Endothelial cell (in vitro differentiated cells): Measurements from ENCODE around the gene GK2. TPM values are rescaled to one million over a fixed set of nuclear protein-coding genes. Genes with fewer than 3 reads are reported as not detected.

Experiments used
- DNase-seq: peaks from one replicate; pipeline ENCODE4 v3.0.0; 2021; ENCODE audit warnings: low spot score
- H3K27ac Mint-ChIP-seq: one replicate; pipeline ENCODE4 v1.8.0; 2021; ENCODE audit warnings: mixed read lengths, inconsistent platforms; ENCODE audit not compliant: unreplicated experiment
- H3K27me3 Mint-ChIP-seq: one replicate; pipeline ENCODE4 v1.8.0; 2021; ENCODE audit warnings: mild to moderate bottlenecking, moderate library complexity, mixed read lengths, inconsistent platforms; ENCODE audit not compliant: unreplicated experiment
- H3K36me3 Mint-ChIP-seq: one replicate; pipeline ENCODE4 v1.8.0; 2021; ENCODE audit warnings: mild to moderate bottlenecking, low read depth, mixed read lengths, inconsistent platforms; ENCODE audit not compliant: unreplicated experiment
- H3K4me1 Mint-ChIP-seq: one replicate; pipeline ENCODE4 v1.8.0; 2021; ENCODE audit warnings: mild to moderate bottlenecking, mixed read lengths, inconsistent platforms; ENCODE audit not compliant: unreplicated experiment
- H3K4me3 Mint-ChIP-seq: one replicate; pipeline ENCODE4 v1.8.0; 2021; ENCODE audit warnings: mild to moderate bottlenecking, mixed read lengths, inconsistent platforms; ENCODE audit not compliant: unreplicated experiment
- H3K9me3 Mint-ChIP-seq: one replicate; pipeline ENCODE4 v1.8.0; 2021; ENCODE audit warnings: mixed read lengths, inconsistent platforms; ENCODE audit not compliant: unreplicated experiment
- long read RNA-seq: library from polyadenylated mRNA; unstranded; transcript quantifications from one replicate; pipeline ENCODE4 v2.0.0, GENCODE V29; 2020; ENCODE audit not compliant: unreplicated experiment
- total RNA-seq: library from RNA; stranded (reverse); fragmentation: NEBNext Ultra II Directional; extraction: Animal tissue kit (Norgen Biotek cat#: 25700); gene quantifications from one replicate; pipeline ENCODE4 v1.2.1, GENCODE V29; 2021; ENCODE audit not compliant: unreplicated experiment
- TF ChIP-seq, protein P1 (sequence below): fragments of 200-600 bp; sonication (generic); IDR thresholded peaks from one replicate; pipeline ENCODE4 v1.5.0; 2021; ENCODE audit warnings: antibody characterized with exemption; ENCODE audit not compliant: unreplicated experiment

Gene GK2
- total RNA-seq: not detected
- long read RNA-seq: 0 reads

DNA sequence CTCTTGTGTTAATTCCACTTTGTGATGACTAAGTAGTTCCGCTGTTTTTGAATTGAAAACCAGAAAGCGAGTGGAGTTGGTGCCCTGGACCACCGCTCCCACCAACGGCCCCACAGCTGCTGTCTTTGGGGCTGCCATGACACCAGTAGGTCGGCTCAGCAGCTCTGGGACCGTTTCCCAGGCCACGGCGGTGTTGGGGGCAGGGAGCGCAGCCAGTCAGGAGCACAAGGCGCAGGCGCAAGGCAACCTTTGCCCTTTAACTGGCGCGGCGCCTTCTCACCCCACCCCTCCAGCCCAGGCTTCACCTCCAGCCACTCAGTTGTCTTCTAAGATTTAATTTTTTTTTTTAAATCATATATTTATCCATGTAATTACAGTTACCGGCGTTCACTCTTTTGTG, at the start of gene GK2:
Gene GK2, minus strand, starts transcription at position 166 of the 400 bp plus-strand sequence. Its CDS starts 28 bp downstream, at position 138.
- H3K4me3 Mint-ChIP-seq: no peak within 1 kb of the TSS
- no peak within 1 kb of the TSS for H3K27ac Mint-ChIP-seq
- TF ChIP-seq, protein P1, sequence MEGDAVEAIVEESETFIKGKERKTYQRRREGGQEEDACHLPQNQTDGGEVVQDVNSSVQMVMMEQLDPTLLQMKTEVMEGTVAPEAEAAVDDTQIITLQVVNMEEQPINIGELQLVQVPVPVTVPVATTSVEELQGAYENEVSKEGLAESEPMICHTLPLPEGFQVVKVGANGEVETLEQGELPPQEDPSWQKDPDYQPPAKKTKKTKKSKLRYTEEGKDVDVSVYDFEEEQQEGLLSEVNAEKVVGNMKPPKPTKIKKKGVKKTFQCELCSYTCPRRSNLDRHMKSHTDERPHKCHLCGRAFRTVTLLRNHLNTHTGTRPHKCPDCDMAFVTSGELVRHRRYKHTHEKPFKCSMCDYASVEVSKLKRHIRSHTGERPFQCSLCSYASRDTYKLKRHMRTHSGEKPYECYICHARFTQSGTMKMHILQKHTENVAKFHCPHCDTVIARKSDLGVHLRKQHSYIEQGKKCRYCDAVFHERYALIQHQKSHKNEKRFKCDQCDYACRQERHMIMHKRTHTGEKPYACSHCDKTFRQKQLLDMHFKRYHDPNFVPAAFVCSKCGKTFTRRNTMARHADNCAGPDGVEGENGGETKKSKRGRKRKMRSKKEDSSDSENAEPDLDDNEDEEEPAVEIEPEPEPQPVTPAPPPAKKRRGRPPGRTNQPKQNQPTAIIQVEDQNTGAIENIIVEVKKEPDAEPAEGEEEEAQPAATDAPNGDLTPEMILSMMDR: no peak
- no peaks in the 10 kb centered on the region for H3K9me3 Mint-ChIP-seq
- no peaks in the 10 kb centered on the region for H3K4me1 Mint-ChIP-seq
- DNase-seq: no peak
- H3K27me3 Mint-ChIP-seq: no peaks in the 10 kb centered on the region
- no peaks in the 10 kb centered on the region for H3K36me3 Mint-ChIP-seq

DNA sequence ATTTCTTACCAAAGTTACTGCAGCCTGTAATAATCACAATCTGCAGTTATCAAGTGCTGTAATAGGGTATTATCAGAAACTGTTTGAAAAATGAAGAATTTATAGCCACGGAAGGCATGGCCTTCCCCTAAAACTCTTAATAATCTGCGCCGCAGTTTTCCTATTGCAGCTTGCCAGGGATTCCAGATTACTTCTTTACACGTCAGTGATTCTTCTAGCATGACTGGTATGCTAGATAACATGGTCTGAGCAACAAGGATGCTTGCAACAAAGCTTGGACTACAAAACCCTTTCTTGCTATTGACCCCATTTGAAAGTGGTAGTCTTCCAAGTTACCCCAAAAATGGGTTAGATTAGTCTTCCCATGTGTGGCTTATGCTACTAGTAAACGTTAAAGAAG, 47.2 kb upstream of the GK2 start:
- Mint-ChIP-seq H3K36me3 (no peaks in the 10 kb centered on the region), H3K27me3 (no peaks in the 10 kb centered on the region)
- DNase-seq: no peak

DNA sequence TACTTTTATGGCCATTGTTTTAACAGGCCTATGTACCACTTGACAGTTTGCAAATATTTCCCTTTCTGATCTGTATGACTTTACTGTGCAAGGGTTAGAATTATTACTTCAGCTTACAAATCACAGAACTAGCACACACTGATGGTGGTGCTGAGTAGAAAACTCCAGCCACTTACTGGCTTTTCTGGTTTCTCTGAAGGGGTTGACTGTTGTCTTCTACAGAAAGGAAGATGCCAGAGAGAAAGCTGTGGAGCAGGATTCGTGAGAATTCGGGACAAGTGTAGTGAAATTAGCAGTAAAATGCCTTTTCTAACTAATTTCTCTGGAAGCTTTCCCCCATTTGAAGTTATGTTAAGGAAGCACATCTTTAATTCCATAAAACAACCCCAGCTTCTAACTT, 46.6 kb upstream of the GK2 start:
- Mint-ChIP-seq H3K4me1 (no peaks in the 10 kb centered on the region), H3K27ac (no peak overlapping the region), H3K36me3 (no peaks in the 10 kb centered on the region), H3K4me3 (no peak overlapping the region), H3K9me3 (no peaks in the 10 kb centered on the region), H3K27me3 (no peaks in the 10 kb centered on the region)
- DNase-seq: no peak
- TF ChIP-seq, protein P1: no peak

More for the DNA sequence above, 47.2 kb upstream of the GK2 start:
- H3K4me1 Mint-ChIP-seq: no peaks in the 10 kb centered on the region
- H3K4me3 Mint-ChIP-seq: no peak overlapping the region
- H3K27ac Mint-ChIP-seq: no peak overlapping the region
- TF ChIP-seq, protein P1: no peak
- H3K9me3 Mint-ChIP-seq: no peaks in the 10 kb centered on the region

DNA sequence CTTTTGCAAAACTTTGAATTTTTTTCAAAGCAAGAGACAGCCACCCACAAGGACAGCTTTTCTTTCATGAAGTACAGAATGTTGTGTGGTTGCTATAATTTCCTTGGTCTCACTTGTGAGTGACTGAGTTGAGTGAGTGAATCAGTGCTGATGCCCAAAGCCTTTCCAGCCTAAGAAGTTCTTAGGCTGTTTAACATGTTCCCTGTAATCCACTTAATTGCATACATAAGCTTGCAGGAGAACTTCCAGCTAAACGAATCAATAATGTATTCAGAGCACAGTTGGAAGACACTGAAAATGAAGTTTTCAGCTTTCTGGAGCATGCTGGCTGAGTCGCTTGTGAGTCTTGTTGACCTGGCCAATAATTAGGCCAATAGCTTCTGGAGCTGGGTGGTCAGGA, 42.0 kb upstream of the GK2 start:
- no peaks in the 10 kb centered on the region for H3K4me1 Mint-ChIP-seq
- TF ChIP-seq, protein P1: no peak
- no peaks in the 10 kb centered on the region for H3K36me3 Mint-ChIP-seq
- no peak for DNase-seq
- H3K27me3 Mint-ChIP-seq: no peaks in the 10 kb centered on the region
- no peak overlapping the region for H3K27ac Mint-ChIP-seq
- no peak overlapping the region for H3K4me3 Mint-ChIP-seq
- H3K9me3 Mint-ChIP-seq: no peaks in the 10 kb centered on the region

DNA sequence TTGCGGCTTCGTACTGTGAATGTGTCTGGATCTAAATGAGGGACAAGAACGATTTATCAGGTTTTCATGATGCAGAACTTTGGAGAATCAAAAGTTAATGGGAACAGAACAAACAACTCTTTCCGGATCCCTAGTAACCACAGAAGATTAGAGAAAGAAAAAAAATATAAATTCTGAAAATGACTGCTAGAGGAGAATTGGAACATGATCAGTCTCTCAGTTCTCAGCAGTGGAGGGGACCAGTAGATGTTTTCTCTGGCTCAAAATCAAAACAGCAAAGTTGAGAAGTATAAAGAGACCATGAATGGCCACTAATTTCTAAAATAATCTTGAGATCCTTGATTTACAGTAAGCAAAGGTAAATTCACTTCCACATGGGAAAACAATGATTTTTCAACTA, 38.1 kb upstream of the GK2 start:
- Mint-ChIP-seq H3K9me3 (no peaks in the 10 kb centered on the region), H3K4me1 (no peaks in the 10 kb centered on the region), H3K27ac (no peak overlapping the region), H3K4me3 (no peak overlapping the region), H3K36me3 (no peaks in the 10 kb centered on the region), H3K27me3 (no peaks in the 10 kb centered on the region)
- TF ChIP-seq, protein P1: no peak
- no peak for DNase-seq
